Mesodermal cell (in vitro differentiated cells): ENCODE data around the gene TMED1.
"Not testable (repeated sequence)": the region's sequence is repeated elsewhere in the genome, so short reads cannot be mapped to it uniquely, and the experiment has no call there.

Experiments
- H3K27ac ChIP-seq: 2 replicates; pipeline ENCODE4 v1.7.0; 2013; ENCODE audit warnings: mild to moderate bottlenecking, low read depth, low read length, moderate library complexity; ENCODE audit not compliant: severe bottlenecking
- H3K36me3 ChIP-seq: 2 replicates; pipeline ENCODE4 v1.7.1; 2013; ENCODE audit warnings: mild to moderate bottlenecking, low read length, moderate library complexity; ENCODE audit not compliant: control insufficient read depth, insufficient read depth
- H3K4me1 ChIP-seq: one replicate; pipeline ENCODE4 v1.7.1; 2013; ENCODE audit warnings: mild to moderate bottlenecking, low read length; ENCODE audit not compliant: insufficient read depth, control insufficient read depth, poor library complexity, severe bottlenecking
- H3K4me3 ChIP-seq: 2 replicates; pipeline ENCODE4 v1.7.0; 2013; ENCODE audit warnings: low read length, control low read depth, mild to moderate bottlenecking; ENCODE audit not compliant: insufficient read depth, poor library complexity, severe bottlenecking; ENCODE audit errors: extremely low read depth
- H3K9me3 ChIP-seq: 2 replicates; pipeline ENCODE4 v1.7.1; 2013; ENCODE audit warnings: mild to moderate bottlenecking, low read length, moderate library complexity; ENCODE audit not compliant: control insufficient read depth
- WGBS, 2 experiments: methylation state at CpG; one replicate each; pipeline ENCODE4 v1.1.5; 2013; ENCODE audit warnings: missing lambda C conversion rate in 2 of 2; ENCODE audit not compliant: insufficient coverage in 2 of 2; 5-methylcytosine and 5-hydroxymethylcytosine counted together

The TMED1 gene

DNA sequence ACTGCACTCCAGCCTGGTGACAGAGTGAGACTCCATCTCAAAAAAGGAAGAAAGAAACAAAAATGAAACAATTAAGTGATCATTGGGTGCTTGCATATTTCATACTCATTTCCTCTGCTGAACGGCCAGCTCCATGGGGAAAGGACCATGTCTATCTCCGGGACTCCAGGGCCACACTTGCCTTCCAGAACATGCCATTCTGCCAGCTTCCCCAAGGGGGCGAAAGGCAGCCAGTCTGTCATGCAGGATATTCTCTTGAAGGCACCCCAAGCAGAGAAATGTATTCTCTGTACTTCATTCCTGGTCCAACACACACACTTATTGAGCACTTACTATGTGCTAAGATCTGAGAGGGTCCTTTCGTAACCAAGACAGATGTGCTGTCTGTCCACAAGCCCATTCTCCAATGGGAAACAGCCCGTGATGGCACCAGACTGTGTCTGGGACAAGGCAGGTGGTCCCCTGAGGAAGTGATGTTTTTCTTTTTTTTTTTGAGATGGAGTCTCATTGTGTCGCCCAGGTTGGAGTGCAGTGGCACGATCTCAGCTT lies 25.2 kb upstream of the TMED1 start:
- H3K9me3 ChIP-seq = no peaks in the 10 kb centered on the region
- H3K36me3 ChIP-seq = no peaks in the 10 kb centered on the region
- H3K4me3 ChIP-seq = no peak overlapping the region
- 59 to 81% methylated on average over 3 to 5 of the region's 7 CpGs for WGBS, 2 experiments
- peaks cover 7% of the 10 kb centered on the region for H3K4me1 ChIP-seq
- no peak overlapping the region for H3K27ac ChIP-seq

DNA sequence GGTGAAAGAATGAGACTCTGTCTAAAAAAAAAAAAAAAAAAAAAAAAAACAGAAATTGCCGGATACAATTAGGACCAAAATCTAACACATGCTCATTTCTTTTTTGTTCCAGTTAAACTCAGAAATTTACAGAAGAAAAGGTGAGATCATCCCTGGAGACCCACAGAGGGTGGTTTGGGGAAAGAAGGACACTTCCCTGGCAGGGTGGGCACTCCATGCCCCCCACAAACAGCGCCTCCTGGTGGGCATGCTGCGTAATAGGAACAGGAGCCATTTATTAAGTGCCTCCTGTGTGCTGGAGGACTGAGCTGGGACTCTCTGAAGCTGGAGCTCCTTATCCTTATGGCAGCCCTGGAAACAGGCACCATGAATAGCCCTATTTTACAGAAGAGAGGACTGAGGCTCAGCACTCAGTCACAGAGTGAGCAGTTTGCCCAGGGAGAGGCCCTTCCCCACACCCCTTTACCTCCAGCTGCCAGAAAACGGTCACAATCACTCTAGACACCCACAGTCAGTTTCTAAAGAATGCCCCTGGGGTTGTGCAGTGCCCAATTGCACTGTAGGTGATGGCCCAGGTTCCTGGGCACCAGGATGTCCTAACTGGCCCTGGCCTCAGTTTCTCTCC lies 22.3 kb upstream of the TMED1 start:
- WGBS, 2 experiments = 0% methylated on average over 2 of the region's 4 CpGs
- Histone ChIP-seq H3K36me3 (no peaks in the 10 kb centered on the region), H3K4me1 (peaks cover 7% of the 10 kb centered on the region), H3K27ac (no peak overlapping the region), H3K4me3 (no peak overlapping the region), H3K9me3 (no peaks in the 10 kb centered on the region)

DNA sequence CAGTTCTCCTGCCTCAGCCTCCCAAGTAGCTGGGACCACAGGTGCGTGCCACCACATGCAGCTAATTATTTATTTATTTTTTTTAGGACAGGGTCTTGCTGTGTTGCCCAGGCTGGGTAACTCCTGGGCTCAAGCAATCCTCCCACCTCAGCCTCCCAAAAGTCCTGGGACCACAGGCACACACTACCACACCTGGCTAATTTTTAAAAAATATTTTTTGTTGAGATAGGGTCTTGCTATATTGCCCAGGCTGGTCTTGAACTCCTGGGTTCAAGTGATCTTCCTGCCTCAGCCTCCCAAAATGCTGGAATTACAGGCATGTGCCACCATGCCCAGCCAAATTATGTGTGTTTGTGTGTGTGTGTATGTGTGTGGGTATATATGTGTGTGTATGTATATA lies 20.9 kb upstream of the TMED1 start:
- not testable (repeated sequence) for H3K4me3 ChIP-seq, H3K36me3 ChIP-seq, H3K9me3 ChIP-seq, H3K4me1 ChIP-seq, H3K27ac ChIP-seq
- WGBS, 2 experiments = no CpG with 5 or more reads among the region's 1 CpG

DNA sequence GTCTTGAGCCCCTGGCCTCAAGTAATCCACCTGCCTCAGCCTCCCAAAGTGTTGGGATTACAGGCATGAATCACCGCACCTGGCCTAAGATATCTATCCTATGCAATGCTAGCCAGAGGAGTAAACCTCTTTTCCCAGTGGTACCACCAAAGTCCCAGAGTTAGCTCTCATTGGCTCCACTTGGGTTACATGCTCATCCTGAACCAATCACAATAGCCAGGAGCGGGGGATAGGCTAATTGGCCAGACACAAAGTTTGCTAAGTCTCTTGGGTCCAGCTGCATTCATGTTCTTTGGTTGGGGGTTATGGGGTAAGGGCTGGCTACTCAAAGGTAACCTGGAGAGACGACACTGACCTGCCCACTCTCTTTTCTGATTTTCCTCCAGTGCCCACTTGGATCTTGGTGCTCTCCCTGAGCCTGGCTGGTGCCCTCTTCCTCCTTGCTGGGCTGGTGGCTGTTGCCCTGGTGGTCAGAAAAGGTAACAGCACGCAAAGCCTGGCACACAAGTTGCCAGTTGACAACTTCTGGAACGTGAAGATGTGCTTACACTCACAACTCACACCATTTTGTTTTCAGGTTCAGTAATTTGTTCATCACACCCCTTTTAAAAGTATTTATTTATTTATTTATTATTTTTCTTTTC lies 20.0 kb upstream of the TMED1 start:
- Histone ChIP-seq H3K4me1 (no peaks in the 10 kb centered on the region), H3K4me3 (no peak overlapping the region), H3K36me3 (no peaks in the 10 kb centered on the region), H3K9me3 (no peaks in the 10 kb centered on the region), H3K27ac (no peak overlapping the region)
- WGBS, 2 experiments = 75 to 78% methylated on average over 4 to 5 of the region's 5 CpGs

DNA sequence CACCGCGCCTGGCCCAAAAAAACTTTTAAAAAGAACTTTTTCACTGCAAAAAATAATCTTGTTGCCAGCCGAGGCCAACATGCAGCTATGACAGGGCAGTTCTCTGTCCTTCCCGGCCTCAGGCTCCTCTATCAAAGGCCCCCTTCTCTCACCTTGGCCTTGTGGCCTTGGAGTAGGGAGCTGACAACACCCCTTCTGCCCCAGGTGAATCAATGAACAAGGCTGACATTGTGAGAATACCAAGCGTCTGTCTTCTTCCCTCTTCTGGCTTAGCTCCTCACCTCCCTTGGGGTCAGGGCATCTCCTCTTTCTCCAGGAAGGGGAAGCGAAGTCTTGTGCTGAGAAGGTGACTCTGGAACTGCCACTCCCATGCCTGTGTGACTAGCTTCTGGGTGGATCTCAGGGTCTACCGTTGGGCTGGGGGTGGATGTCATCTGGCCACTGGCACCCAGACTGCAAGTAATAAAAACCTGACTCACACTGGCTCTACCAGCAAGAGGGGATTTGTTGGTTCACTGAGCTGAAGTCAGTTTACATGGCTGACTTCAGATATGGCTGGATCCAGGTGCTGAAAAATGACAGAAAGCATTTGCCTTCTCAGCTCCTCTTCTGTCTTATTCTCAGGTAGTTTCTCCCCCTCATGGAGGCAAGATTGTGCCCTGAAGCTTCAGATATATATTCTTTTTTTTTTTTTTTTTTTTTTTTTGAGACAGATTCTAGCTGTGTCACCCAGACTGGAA lies 18.5 kb upstream of the TMED1 start:
- 80 to 90% methylated on average over 5 of the region's 7 CpGs for WGBS, 2 experiments
- Histone ChIP-seq H3K27ac (no peak overlapping the region), H3K9me3 (no peaks in the 10 kb centered on the region), H3K36me3 (no peaks in the 10 kb centered on the region), H3K4me3 (no peak overlapping the region), H3K4me1 (no peaks in the 10 kb centered on the region)

DNA sequence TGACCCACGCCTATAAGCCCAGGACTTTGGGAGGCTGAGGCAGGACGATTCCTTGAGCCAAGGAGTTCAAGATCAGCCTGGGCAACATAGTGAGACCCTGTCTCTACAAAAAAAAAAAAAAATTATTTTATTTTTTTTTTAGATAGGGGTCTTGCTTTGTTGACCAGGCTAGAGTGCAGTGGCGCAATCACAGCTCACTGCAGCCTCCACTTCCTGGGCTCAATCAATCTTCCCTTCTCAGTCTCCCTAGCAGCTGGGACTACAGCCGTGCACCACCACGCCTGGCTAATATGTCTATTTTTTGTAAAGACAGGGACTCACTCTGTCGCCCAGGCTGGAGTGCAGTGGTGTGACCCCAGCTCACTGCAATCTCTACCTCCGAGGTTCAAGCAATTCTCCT lies 16.9 kb upstream of the TMED1 start:
- WGBS, 2 experiments = 82 to 92% methylated on average over 4 to 5 of the region's 7 CpGs
- Histone ChIP-seq H3K27ac (no peak overlapping the region), H3K36me3 (no peaks in the 10 kb centered on the region), H3K9me3 (no peaks in the 10 kb centered on the region), H3K4me1 (no peaks in the 10 kb centered on the region), H3K4me3 (no peak overlapping the region)

DNA sequence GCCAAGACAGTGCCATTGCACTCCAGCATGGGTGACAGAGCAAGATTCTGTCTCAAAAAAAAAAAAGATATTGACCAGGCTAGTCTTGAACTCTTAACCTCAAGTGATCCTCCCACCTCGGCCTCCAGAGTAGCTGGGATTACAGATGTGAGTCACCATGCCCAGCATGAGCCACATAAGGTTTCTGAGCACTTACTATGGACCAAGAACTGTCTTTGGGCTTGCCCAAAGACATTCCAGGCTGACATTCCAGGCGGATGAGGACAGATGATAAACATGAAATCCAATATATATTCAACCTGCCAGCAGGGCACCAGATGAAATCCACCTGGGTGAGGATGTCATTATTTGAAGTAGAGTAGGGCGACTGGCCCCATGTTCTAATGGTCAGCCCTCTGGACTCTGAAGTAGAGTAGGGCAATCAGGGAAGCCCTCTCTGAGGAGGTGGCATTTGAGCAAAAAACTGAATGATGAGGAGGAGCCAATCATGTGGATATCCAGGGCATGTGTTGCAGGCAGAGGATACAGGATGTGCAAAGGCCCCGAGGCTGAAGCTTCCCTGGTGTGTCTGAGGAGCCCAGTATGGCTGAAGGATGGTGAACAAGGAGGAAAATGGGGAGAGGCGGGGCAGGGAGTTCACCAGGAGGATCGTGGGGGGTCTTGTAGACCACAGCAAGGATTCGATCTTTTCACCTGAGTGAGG lies 16.2 kb upstream of the TMED1 start:
- Histone ChIP-seq H3K4me1 (no peaks in the 10 kb centered on the region), H3K27ac (no peak overlapping the region), H3K9me3 (no peaks in the 10 kb centered on the region), H3K36me3 (no peaks in the 10 kb centered on the region), H3K4me3 (no peak overlapping the region)
- 82 to 86% methylated on average over 5 to 6 of the region's 7 CpGs for WGBS, 2 experiments

DNA sequence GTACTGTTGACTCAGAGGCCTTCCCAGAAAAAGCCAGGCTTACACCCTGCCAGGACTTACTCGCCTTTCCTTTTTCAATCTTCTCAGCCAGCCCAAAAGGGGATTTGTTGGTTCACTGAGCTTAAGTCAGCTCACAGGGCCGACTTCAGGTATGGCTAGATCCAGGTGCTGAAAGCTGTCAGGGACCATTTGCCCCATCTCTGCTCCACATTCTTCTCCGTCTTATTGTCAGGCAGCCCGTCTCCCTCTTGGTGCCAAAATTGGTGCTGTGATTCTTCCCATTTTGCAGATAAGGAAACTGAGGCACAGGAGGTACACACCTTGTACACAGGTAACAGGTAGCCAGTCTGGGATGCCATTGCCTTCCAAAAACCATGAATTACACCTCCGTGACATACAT lies 14.6 kb upstream of the TMED1 start:
- Histone ChIP-seq H3K4me3 (no peak overlapping the region), H3K9me3 (peaks cover 6% of the 10 kb centered on the region), H3K27ac (no peak overlapping the region), H3K4me1 (no peaks in the 10 kb centered on the region), H3K36me3 (no peaks in the 10 kb centered on the region)
- 84 to 93% methylated on average over 4 of the region's 5 CpGs for WGBS, 2 experiments

DNA sequence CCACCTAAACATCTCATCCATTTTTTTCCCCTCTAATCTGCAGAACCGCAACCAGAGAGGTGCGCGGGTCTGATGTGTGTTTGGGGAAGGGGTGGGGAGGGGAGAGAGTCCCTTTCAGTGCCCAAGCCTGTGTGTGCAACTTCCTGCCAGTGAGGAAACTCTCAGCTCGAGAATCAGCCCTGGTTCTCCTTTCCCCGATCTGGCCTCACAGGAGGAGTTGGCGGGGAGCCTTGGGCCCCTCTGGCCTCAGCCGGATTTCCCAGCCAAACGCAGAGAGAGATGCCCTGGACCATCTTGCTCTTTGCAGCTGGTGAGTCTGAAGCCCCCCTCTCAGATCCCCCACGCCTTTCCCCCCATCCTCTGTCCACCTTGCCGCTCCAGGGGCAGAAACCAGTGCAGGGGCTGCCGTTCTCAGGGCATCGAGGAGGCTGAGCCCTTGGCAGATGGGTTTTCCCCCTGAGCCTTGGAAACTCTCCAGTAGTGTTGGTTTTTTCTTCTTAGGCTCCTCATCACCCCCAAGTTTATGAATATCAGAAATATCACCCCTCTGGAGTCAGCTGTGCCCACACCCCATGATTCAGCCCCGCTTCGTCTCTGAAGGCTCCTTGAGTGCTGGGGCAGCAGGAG lies 12.3 kb upstream of the TMED1 start, which contains the start of gene C19orf38:
TSS of gene C19orf38 (plus strand) at position 186 of the 627 bp plus-strand sequence. CDS start at position 280, 94 bp downstream.
- Histone ChIP-seq H3K9me3 (peaks cover 6% of the 10 kb centered on the region), H3K27ac (no peak within 1 kb of the TSS), H3K4me1 (no peaks in the 10 kb centered on the region), H3K4me3 (no peak within 1 kb of the TSS), H3K36me3 (no peaks in the 10 kb centered on the region)
- 78 to 82% methylated on average over 5 to 6 of the region's 14 CpGs for WGBS, 2 experiments

DNA sequence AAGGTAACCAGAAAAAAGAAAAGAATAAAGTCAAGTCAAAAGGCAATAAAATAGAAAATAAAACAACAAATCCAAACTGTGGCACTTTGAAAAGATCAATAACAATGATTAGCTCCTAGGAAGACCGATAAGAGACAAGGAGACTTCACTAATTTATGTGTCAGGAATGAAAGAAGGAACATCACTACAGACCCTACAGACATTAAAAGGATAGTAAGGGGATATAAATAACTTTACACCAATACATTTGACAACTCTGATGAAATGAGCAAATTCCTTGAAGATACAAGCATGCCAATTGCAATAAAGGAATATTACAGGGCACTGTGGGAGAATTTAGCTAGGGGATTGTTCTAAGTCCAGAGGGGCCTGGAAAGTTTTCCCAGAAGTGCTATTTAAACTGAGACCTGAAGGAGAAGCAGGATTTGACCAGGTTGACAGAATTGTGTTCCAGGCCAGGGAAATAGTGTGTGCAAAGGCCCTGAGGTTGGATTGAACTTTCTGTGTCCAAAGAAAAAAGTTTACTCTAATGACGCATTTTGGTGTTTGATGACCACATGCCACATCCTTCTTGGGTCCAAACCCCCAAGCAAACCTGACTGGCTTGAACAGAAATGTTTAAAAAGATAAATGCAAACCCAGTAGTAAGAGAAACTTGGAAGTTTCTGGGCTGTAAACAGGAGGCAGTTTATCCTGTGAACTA lies 10.6 kb upstream of the TMED1 start:
- Histone ChIP-seq H3K27ac (no peak overlapping the region), H3K9me3 (peaks cover 6% of the 10 kb centered on the region), H3K36me3 (no peaks in the 10 kb centered on the region), H3K4me3 (no peak overlapping the region), H3K4me1 (no peaks in the 10 kb centered on the region)
- WGBS, 2 experiments = no CpG with 5 or more reads among the region's 2 CpGs
